Liver (tissue), 9 donors: Measurements from ENCODE around the gene PRELID1. TPM values are rescaled to one million over a fixed set of nuclear protein-coding genes. Genes with fewer than 3 reads are reported as not detected.

Experiments used
- DNase-seq: peaks from one replicate; pipeline ENCODE4 v3.0.0-alpha.2; 2017; ENCODE audit warnings: low spot score
- H3K27ac ChIP-seq, 2 donors: one replicate each; pipeline ENCODE4 v1.7.0; 2013; ENCODE audit warnings: inconsistent platforms in 2 of 2, low read length in 2 of 2, control low read depth in 1 of 2, low read depth in 1 of 2, mild to moderate bottlenecking in 1 of 2
- H3K27me3 ChIP-seq, 4 donors: one replicate each; pipeline versions ENCODE4 v1.6.1 to v1.7.0; 2013; ENCODE audit warnings: low read length in 3 of 4, inconsistent platforms in 1 of 4, mild to moderate bottlenecking in 1 of 4, moderate library complexity in 1 of 4; ENCODE audit not compliant: control insufficient read depth in 4 of 4, insufficient read depth in 4 of 4
- H3K36me3 ChIP-seq, 4 donors: one replicate each; pipeline versions ENCODE4 v1.6.1 to v1.7.0; 2013; ENCODE audit warnings: low read length in 3 of 4, mild to moderate bottlenecking in 3 of 4, low read depth in 1 of 4, moderate library complexity in 1 of 4; ENCODE audit not compliant: control insufficient read depth in 4 of 4, insufficient read depth in 3 of 4
- H3K4me1 ChIP-seq, 4 donors: one replicate each; pipeline versions ENCODE4 v1.6.1 to v1.7.0; 2013; ENCODE audit warnings: low read length in 3 of 4, mild to moderate bottlenecking in 3 of 4, moderate library complexity in 1 of 4; ENCODE audit not compliant: control insufficient read depth in 4 of 4, insufficient read depth in 4 of 4
- H3K4me3 ChIP-seq, 3 donors: one replicate each; pipeline versions ENCODE4 v1.6.1 to v1.7.0; 2013; ENCODE audit warnings: low read length in 3 of 3, control low read depth in 1 of 3, low read depth in 1 of 3, mild to moderate bottlenecking in 1 of 3
- H3K9ac ChIP-seq, 2 donors: one replicate each; pipeline ENCODE4 v1.7.0; 2013; ENCODE audit warnings: low read length in 2 of 2, mild to moderate bottlenecking in 2 of 2, moderate library complexity in 2 of 2, control low read depth in 1 of 2, low read depth in 1 of 2
- H3K9me3 ChIP-seq, 4 donors: one replicate each; pipeline versions ENCODE4 v1.6.1 to v1.7.0; 2013; ENCODE audit warnings: low read length in 3 of 4; ENCODE audit not compliant: control insufficient read depth in 4 of 4
- EGR1 ChIP-seq, 2 donors: IDR thresholded peaks; 2 replicates each; pipeline ENCODE4 v1.6.1; 2016 to 2018; ENCODE audit warnings: antibody characterized with exemption in 2 of 2, low read depth in 2 of 2
- FOXA1 ChIP-seq: IDR thresholded peaks from 2 replicates; pipeline ENCODE4 v1.6.1; 2016; ENCODE audit warnings: antibody characterized with exemption
- FOXA2 ChIP-seq: IDR thresholded peaks from 2 replicates; pipeline ENCODE4 v1.6.1; 2016; ENCODE audit warnings: antibody characterized with exemption
- GABPA ChIP-seq, 2 donors: IDR thresholded peaks in 1 of 2; conservative IDR thresholded peaks in 1 of 2; 2 replicates each; pipeline ENCODE4 v1.6.1; 2016; ENCODE audit warnings: antibody characterized with exemption in 2 of 2, mild to moderate bottlenecking in 1 of 2, moderate library complexity in 1 of 2
- HNF4A ChIP-seq, 2 donors: conservative IDR thresholded peaks; 2 replicates each; pipeline ENCODE4 v1.6.1; 2016; ENCODE audit warnings: antibody characterized with exemption in 2 of 2, mild to moderate bottlenecking in 2 of 2
- HNF4G ChIP-seq: IDR thresholded peaks from 2 replicates; pipeline ENCODE4 v1.6.1; 2016; ENCODE audit warnings: antibody characterized with exemption
- JUND ChIP-seq, 2 donors: IDR thresholded peaks; 2 replicates each; pipeline ENCODE4 v1.6.1; 2016; ENCODE audit warnings: antibody characterized with exemption in 2 of 2
- NR2F2 ChIP-seq: IDR thresholded peaks from 2 replicates; pipeline ENCODE4 v1.6.1; 2016; ENCODE audit warnings: antibody characterized with exemption
- RAD21 ChIP-seq, 2 donors: IDR thresholded peaks; 2 replicates each; pipeline ENCODE4 v1.6.1; 2016; ENCODE audit warnings: antibody characterized with exemption in 2 of 2, mild to moderate bottlenecking in 2 of 2
- RXRA ChIP-seq, 2 donors: IDR thresholded peaks; 2 replicates each; pipeline ENCODE4 v1.6.1; 2017 to 2018; ENCODE audit warnings: antibody characterized with exemption in 2 of 2, mild to moderate bottlenecking in 1 of 2
- SP1 ChIP-seq: IDR thresholded peaks from 2 replicates; pipeline ENCODE4 v1.6.1; 2018; ENCODE audit warnings: antibody characterized with exemption, mild to moderate bottlenecking
- TAF1 ChIP-seq: conservative IDR thresholded peaks from 2 replicates; pipeline ENCODE4 v1.6.1; 2016; ENCODE audit warnings: antibody characterized with exemption, mild to moderate bottlenecking
- YY1 ChIP-seq: IDR thresholded peaks from 2 replicates; pipeline ENCODE4 v1.6.1; 2016; ENCODE audit warnings: antibody characterized with exemption, mild to moderate bottlenecking
- WGBS: extraction: QIAGEN DNeasy Blood & Tissue Kit; methylation state at CpG from one replicate; pipeline ENCODE4 v1.1.7; 2013; 5-methylcytosine and 5-hydroxymethylcytosine counted together
- polyA plus RNA-seq, 2 donors: library from polyadenylated mRNA; stranded (reverse) in 1 of 2; unstranded in 1 of 2; fragments of 200-250 nt in 1 of 2; fragments of >200 nt in 1 of 2; fragmentation: Nextera tagmentation in 1 of 2; extraction: Ambion mirVana in 1 of 2; gene quantifications; one replicate each; pipeline versions ENCODE4 v1.2.1 to v1.2.3, GENCODE V29; 2013 to 2015
- total RNA-seq, 2 donors: library from RNA; depleted of rRNA; stranded (reverse); fragments of >200 nt; gene quantifications; one replicate each; pipeline ENCODE4 v1.2.3, GENCODE V29; 2014
- TF ChIP-seq, protein P1 (sequence below): IDR thresholded peaks from 2 replicates; pipeline ENCODE4 v1.6.1; 2016; ENCODE audit warnings: antibody characterized with exemption, mild to moderate bottlenecking
- TF ChIP-seq, protein P2 (sequence below): IDR thresholded peaks from 2 replicates; pipeline ENCODE4 v1.6.1; 2016; ENCODE audit warnings: antibody characterized with exemption
- TF ChIP-seq, protein P3 (sequence below): fragments of 150-350 bp; IDR thresholded peaks from 2 replicates; pipeline ENCODE4 v1.5.1; 2017; ENCODE audit warnings: improper control_type of control experiment, low read depth, low read length; ENCODE audit not compliant: missing input control
- TF ChIP-seq, protein P4 (sequence below): IDR thresholded peaks from 2 replicates; pipeline ENCODE4 v1.6.1; 2016; ENCODE audit warnings: antibody characterized with exemption
- TF ChIP-seq, protein P5 (sequence below): IDR thresholded peaks from 2 replicates; pipeline ENCODE4 v1.6.1; 2016; ENCODE audit warnings: antibody characterized with exemption
- donor health status: healthy.
- donor health status: healthy.
- donor health status: healthy.
- donor health status: healthy.
- donor health status: healthy.

Gene PRELID1
- total and polyA plus RNA-seq, 4 donors: 47.9 to 200 (median 85.3) TPM

DNA sequence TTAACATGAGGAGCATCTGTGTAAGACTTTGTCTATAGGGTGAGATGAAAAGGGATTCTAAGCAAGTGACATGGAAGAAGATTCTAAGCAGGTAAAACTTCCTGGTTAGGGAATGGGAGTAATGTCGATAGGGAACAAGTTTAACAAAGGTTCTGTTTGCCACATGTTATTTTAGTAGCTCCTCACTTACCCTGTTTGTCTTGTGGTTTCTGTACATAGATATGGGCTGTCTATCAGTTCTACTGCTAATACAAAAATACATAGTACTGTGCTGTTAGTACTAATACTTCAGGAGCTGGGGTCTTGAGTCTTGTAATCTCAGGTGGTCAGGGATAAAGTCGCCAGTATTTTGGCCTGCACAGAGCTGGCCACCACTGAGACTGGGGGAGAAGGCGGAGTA is 32.9 kb upstream of the PRELID1 start (continued):
- TF ChIP-seq, protein P1, sequence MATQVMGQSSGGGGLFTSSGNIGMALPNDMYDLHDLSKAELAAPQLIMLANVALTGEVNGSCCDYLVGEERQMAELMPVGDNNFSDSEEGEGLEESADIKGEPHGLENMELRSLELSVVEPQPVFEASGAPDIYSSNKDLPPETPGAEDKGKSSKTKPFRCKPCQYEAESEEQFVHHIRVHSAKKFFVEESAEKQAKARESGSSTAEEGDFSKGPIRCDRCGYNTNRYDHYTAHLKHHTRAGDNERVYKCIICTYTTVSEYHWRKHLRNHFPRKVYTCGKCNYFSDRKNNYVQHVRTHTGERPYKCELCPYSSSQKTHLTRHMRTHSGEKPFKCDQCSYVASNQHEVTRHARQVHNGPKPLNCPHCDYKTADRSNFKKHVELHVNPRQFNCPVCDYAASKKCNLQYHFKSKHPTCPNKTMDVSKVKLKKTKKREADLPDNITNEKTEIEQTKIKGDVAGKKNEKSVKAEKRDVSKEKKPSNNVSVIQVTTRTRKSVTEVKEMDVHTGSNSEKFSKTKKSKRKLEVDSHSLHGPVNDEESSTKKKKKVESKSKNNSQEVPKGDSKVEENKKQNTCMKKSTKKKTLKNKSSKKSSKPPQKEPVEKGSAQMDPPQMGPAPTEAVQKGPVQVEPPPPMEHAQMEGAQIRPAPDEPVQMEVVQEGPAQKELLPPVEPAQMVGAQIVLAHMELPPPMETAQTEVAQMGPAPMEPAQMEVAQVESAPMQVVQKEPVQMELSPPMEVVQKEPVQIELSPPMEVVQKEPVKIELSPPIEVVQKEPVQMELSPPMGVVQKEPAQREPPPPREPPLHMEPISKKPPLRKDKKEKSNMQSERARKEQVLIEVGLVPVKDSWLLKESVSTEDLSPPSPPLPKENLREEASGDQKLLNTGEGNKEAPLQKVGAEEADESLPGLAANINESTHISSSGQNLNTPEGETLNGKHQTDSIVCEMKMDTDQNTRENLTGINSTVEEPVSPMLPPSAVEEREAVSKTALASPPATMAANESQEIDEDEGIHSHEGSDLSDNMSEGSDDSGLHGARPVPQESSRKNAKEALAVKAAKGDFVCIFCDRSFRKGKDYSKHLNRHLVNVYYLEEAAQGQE: no peak
- TF ChIP-seq FOXA1 (no peak), HNF4G (no peak), JUND (IDR thresholded peaks at IDR 0.05) (no peak)

DNA sequence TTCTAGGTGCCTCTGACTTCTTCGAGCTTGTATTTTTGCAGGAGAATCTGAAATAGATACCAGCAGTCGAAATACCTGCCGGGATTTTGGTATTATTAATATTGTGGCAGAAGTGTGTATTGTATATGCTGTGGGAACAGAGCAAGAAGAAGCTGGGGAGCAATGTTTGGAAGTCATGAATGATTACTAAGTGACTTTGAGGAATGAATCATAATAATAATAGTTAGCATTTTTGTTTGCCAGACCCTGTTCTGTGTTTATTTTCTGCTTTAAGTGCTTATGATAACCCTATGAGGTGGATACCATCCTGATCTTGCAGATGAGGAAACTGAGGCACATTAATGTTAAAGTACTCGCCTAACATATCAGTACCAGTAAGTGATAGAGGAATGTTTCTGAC is 32.5 kb upstream of the PRELID1 start:
- WGBS: 97% methylated on average over 4 of the region's 4 CpGs
- DNase-seq: no peak
- peaks cover 0 to 4% (median 0%) of the 10 kb centered on the region in 4 donors for H3K4me1 ChIP-seq
- H3K27me3 ChIP-seq: no peaks in the 10 kb centered on the region
- no peaks in the 10 kb centered on the region for H3K9me3 ChIP-seq
- H3K27ac ChIP-seq: no peak overlapping the region
- peaks cover 4 to 53% (median 47%) of the 10 kb centered on the region in 4 donors for H3K36me3 ChIP-seq
- TF ChIP-seq, protein P2, sequence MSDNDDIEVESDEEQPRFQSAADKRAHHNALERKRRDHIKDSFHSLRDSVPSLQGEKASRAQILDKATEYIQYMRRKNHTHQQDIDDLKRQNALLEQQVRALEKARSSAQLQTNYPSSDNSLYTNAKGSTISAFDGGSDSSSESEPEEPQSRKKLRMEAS: no peak
- TF ChIP-seq SP1 (no peak), TAF1 (no peak), RAD21 (IDR thresholded peaks at IDR 0.05) (no peak), EGR1 (IDR thresholded peaks at IDR 0.05; ENCODE audit: low read depth in 2 of 2) (no peak), HNF4A (conservative IDR thresholded peaks at IDR 0.05) (no peak), JUND (IDR thresholded peaks at IDR 0.05) (no peak), GABPA (IDR thresholded peaks at IDR 0.05 in 1 of 2, conservative IDR thresholded peaks at IDR 0.05 in 1 of 2) (no peak), FOXA2 (no peak), YY1 (no peak), FOXA1 (no peak), HNF4G (no peak), NR2F2 (no peak), RXRA (IDR thresholded peaks at IDR 0.05) (no peak)
- TF ChIP-seq, protein P3, sequence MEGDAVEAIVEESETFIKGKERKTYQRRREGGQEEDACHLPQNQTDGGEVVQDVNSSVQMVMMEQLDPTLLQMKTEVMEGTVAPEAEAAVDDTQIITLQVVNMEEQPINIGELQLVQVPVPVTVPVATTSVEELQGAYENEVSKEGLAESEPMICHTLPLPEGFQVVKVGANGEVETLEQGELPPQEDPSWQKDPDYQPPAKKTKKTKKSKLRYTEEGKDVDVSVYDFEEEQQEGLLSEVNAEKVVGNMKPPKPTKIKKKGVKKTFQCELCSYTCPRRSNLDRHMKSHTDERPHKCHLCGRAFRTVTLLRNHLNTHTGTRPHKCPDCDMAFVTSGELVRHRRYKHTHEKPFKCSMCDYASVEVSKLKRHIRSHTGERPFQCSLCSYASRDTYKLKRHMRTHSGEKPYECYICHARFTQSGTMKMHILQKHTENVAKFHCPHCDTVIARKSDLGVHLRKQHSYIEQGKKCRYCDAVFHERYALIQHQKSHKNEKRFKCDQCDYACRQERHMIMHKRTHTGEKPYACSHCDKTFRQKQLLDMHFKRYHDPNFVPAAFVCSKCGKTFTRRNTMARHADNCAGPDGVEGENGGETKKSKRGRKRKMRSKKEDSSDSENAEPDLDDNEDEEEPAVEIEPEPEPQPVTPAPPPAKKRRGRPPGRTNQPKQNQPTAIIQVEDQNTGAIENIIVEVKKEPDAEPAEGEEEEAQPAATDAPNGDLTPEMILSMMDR: no peak
- TF ChIP-seq, protein P1: no peak
- TF ChIP-seq, protein P4, sequence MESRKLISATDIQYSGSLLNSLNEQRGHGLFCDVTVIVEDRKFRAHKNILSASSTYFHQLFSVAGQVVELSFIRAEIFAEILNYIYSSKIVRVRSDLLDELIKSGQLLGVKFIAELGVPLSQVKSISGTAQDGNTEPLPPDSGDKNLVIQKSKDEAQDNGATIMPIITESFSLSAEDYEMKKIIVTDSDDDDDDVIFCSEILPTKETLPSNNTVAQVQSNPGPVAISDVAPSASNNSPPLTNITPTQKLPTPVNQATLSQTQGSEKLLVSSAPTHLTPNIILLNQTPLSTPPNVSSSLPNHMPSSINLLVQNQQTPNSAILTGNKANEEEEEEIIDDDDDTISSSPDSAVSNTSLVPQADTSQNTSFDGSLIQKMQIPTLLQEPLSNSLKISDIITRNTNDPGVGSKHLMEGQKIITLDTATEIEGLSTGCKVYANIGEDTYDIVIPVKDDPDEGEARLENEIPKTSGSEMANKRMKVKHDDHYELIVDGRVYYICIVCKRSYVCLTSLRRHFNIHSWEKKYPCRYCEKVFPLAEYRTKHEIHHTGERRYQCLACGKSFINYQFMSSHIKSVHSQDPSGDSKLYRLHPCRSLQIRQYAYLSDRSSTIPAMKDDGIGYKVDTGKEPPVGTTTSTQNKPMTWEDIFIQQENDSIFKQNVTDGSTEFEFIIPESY: no peak
- TF ChIP-seq, protein P5, sequence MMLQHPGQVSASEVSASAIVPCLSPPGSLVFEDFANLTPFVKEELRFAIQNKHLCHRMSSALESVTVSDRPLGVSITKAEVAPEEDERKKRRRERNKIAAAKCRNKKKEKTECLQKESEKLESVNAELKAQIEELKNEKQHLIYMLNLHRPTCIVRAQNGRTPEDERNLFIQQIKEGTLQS: no peak
- H3K4me3 ChIP-seq: no peak overlapping the region
- no peak overlapping the region for H3K9ac ChIP-seq
